H4 (cell line): Measurements from ENCODE around the gene UGT3A1. TPM values are rescaled to one million over a fixed set of nuclear protein-coding genes. Genes with fewer than 3 reads are reported as not detected.

Source experiments
- DNase-seq: peaks from one replicate; pipeline ENCODE4 v3.0.0-alpha.2; 2015; ENCODE audit warnings: low spot score
- total RNA-seq: library from RNA; depleted of rRNA; stranded (reverse); fragments of >200 nt; shearing (Covaris generic); gene quantifications from 2 replicates; pipeline ENCODE4 v1.2.3, GENCODE V29; 2014; rRNA removed

UGT3A1 gene
- total RNA-seq, 1 experiment from 2014 or later, result not detected

DNA sequence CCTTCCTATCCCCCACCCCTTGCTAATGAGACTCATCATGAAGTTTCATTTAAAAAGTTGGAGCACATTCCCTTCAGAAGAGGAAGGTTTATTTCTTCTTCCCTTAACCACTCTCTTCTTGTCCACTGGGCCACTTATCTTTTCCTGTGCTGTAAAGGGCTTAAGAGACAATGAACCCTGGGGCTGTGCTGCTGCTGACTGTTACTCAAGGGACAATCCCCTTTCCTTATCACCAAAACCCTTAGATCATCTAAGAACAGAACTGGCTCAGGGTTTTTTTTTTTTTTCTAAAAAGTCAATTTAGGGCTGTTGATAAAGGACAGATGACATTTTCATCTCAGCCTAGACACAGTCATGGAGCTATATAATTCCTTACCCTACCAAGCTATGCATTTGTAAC, 82.4 kb downstream of the UGT3A1 start:
- DNase-seq, result no peak

DNA sequence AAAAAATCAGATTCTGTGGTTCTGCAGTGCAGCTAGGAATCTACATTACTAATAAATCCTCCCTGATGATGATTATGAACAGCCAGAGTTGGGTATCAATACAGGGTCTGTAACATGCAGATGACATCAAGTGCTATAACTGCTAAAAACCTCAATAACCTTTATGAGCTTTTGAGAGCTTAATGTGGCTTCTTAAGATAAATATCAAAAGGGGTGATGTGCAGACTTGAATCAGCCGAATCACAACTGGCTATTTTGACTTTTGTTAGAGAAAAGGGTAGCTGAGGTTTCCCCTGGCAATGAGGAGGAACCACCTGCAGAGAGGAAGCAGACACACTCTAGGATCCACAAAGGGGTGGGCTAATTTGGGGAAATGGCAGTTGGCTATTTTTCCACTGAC, 83.0 kb downstream of the UGT3A1 start:
- DNase-seq, result no peak

DNA sequence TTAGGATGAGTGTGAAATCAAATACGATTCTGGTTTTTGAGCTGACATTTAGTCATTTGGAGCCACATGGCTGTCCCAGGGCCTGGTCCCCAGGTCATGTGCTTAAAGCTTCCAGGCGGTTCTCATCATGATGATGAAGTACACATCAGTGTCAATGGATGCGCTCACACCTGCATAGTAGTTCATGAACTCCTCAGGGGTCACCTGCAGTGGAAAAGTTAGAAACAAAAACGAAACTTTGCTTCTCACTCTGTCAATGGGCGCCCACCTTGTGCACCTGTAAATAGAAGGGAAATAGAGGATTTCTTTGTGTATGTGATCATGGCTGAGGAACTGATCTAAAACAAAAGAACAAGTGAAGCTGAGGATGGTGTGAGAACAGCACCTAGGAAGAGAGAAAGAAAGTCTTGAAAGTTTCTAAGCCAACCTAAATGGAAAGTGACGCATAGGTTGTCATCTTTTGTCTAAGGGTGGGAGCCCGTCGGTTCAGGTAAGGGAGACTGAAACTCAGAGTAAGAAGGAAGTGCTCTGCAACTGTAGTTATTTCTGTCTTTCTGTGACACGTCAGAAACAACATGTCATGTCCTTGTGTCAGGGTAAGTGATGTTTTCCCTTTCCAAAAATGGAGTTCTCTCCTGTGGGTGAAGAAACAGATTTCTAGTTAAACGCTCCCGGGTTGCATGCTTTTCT, 86.6 kb downstream of the UGT3A1 start:
- DNase-seq, result no peak

DNA sequence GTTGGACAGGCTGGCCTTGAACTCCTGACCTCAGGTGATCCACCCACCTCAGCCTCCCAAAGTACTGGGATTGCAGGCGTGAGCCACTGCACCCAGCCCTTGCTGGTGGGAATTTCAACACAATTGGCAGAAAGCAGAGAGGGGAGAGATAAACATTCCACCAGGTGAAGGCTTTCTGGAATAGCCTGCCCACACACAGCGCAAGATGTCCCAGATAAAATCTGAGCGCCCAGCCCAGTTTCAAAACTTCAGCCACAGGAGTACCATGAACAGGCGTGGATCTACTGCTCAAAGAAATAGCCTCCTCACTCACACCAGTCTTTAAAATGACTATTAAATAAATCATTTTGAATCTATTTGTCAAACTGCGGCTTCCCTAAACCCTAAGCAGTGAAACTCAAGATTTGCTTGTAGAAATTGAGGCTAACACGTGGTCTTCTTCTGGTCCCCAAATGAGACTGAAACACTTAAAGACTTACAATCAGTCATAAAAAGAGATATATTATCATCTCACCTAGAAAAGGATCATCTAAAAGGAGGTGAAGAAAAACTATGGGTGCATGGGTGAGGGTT, 87.5 kb downstream of the UGT3A1 start:
- DNase-seq, result no peak

DNA sequence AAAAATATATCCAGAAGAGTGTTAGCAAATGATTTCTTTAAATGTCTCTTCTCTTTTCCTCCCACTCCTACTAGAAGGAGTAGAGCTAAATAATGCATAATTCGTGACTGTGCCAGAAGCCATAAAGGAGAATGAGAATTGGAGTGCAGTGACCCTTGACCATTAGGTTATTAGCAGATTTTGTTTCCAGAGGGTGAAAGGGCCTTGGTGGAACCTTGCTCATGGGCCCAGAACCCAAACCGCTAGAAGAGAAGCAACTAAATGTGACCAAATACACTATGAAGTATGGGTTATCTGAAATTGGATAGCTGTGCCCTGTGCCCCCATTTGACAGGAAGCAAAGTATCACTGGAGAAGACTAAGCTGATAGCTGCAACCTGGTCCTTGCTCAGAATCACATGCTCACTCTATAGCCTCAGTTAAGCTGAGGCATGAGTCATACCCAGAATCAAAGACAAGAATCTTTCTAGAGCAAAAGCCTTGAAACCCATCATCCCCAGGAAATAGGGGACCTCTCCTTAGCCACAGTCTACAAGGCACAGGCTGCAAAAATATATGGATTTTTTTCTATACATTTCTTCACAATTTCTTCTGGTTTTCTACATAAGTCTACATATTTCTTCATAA, 89.0 kb downstream of the UGT3A1 start:
- no peak for DNase-seq

Other genes starting within 250 kb of the UGT3A1 start
- gene IL7R, start 134.5 kb downstream of the UGT3A1 start, total RNA-seq, result 9.0 and 10.6 TPM in 2 replicates
- gene CAPSL, start 52.8 kb downstream of the UGT3A1 start, total RNA-seq, result not detected in 2 replicates
- gene UGT3A2, start 75.5 kb upstream of the UGT3A1 start, total RNA-seq, result 0.12 and 0.33 TPM in 2 replicates
- gene LMBRD2, start 160.5 kb upstream of the UGT3A1 start, total RNA-seq, result 8.8 and 42.3 TPM in 2 replicates
- gene SKP2, start 160.7 kb upstream of the UGT3A1 start, total RNA-seq, result 61.6 and 84.5 TPM in 2 replicates